ENCODE measurements around the gene ADAM8.

ADAM8 gene

DNA sequence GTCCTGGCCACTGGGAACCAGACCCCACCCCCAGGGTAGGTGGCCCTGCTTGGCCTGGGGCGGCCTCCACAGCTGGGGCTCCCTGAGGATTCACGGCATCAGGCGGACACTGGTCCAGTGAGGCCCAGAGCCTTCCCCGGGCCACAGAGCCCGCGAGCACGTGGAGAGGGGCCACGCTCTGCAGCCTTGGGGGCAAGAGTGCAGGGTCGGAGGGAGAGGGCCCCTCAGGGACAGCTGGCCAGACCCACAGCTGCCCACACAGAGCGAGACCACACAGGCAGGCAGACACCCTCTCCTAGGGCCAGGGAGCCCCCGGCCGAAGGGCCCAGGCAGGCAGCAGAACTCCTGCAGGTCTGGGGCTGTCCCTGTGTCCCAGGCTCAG lies 28.3 kb downstream of the ADAM8 start:
- DNase-seq = no peak

DNA sequence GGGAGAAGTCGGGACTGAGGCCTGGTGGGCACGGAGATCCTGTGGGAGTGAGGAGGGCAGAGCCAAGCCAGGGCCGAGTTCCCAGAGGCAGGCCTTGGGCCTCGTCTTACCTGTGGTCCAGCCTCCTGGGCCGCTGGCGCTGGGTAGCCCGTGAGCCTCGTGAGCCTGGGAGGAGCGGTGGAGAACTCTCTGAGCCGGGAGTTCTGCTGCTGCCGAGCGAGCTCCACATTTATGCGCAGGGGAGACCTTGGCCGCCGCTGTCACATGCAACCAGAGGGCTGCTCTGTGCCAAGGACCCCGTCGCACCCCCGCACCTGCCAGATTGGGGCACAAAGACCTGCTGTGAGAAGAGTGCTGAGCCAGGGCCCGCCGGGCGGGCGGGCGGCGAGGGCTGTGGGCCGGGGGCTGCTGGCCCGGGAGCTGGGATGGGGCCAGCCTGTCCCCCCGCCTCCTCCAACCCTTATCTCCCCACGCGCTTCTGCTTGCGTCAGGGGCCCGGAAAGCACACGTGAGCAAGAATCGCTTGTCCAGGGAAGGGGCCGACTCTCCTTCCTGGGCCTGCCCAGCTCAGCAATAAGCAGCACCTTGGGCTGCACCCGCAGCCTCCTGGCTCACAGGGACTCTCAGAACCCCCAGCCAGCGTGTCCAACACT lies 28.9 kb downstream of the ADAM8 start:
- no peak for DNase-seq

DNA sequence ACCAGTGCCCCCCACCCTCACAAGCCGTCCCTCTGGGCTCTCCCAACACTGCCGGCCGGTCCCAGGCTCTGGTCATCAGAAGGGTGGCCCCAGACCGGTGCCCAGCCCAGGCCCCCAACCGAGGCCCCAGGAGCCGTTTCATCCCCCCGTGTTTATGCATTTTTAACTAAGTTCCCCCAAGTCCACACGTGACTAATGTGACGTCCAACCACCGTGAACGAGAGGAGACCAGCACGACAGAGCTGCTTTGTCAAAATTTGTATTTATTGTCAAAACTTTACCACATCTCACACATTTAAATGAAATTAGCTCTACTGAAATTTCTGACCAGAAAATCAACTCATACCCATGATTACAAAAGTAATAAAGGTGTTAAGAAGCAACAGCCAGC lies 30.4 kb downstream of the ADAM8 start:
- no peak for DNase-seq

DNA sequence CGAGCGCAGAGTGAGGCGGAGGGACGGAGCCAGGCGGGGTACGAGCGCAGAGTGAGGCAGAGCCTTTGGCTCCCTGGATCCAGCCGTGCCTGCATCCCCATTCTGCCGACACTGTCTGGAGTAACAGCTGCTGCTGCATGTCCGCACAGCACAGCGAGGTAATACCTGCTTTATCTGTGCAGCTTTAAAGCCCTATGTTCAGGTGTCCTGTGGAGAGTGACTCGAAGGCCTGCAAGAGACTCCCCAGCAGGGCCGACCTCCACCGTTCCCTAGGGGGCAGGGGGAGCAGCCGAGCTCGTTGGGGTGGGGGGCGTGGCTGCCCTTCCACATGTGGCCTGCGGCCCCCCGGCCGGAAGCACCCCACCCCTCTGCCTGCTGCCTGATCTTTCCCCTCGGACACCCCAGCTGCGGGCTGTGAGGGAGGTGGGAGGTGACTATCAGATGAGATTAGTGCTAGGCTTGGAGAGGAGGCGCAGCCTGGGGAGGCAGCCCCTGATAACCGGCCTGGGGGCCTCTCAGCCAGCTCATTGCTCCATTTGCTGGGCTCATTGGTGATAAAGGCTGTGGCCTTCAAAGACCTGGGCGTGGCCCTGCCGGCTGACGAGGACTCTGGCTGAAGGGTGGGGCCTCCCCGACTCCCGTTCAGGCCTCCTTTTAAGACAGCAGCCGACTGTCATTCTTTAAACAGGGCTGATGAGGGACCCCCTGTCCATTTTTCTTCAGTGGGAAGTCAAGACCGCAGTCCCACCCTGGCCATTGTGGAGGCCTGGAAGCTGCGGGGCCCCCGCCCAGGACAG lies 31.0 kb downstream of the ADAM8 start:
- DNase-seq = no peak

DNA sequence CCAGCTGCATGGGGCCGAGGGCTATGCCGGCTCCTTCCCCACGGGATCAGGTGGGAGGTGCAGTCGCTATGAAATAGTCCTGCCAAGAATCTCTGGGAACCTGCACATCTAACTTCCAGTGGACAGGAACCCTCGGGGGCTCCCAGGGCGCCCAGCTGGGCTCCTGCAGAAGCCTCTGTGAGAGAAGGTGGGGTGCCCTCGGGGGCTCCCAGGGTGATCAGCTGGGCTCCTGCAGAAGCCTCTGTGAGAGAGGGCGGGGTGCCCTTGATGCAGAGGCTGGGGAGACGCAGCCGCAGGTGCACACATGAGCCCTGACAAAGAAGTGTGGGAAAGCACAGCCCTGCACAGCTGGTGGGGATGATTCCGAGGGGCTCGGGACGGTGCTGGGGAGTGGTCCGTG lies 33.1 kb downstream of the ADAM8 start:
- DNase-seq = no peak

DNA sequence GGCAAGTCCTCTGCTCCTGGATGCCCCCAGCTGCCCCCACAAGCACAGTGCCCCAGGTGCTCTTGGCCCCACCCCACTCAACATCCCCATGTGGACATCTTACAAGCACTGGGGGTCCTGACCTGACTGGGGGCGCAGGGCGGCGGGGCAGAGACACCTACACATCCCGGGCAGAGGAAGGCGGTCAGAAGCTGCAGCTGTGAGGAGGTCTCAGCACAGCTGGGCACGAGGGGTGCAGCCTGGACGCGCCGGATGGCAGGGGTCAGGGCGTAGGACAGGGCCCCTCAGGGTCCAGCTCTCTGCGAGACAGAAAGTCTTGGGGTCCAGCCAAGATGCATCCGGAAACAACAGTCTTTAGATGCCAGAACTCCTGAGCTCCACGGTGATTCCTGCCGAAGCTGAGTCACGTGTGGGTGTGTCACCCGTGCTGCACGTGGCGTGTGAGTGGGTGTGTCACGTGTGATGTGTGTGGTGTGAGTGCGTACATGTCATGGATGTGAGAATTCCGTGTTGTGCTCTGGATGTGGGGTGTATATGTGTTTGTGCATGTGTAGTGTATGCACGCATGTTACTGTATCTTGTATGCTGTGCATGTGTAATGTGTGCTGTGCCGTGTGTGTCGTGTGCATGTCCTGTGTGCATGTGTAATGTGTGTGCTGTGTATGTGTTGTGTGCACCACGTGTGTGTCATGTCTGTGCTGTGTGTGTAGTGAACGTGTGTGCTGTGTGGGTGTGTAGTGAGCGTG lies 33.9 kb downstream of the ADAM8 start:
- DNase-seq = no peak

GRCh38 chr10:133241501-133242205 lies 35.0 kb downstream of the ADAM8 start:
- peak in 1 of 3 donors; percentile 30 for DNase-seq

DNA sequence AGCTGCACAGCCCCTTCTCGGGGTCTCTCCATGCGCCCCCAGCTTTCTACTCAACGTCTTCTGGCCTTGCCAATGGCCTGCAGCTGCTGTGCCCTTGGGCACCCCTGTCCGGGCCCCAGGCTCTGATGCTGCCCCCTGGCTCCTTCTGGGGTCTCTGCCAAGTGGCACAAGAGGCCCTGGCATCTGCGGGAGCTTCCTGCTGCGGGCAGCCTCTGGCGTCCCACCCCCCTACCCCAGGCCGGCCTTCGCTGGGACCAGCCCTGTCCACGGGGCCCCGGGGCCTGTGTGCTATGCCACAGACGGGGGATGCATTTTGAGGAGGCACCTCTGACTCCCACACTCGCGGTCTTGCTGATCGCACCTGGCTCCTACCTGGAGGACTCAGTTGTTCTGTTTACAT lies 36.7 kb downstream of the ADAM8 start:
- no peak for DNase-seq

DNA sequence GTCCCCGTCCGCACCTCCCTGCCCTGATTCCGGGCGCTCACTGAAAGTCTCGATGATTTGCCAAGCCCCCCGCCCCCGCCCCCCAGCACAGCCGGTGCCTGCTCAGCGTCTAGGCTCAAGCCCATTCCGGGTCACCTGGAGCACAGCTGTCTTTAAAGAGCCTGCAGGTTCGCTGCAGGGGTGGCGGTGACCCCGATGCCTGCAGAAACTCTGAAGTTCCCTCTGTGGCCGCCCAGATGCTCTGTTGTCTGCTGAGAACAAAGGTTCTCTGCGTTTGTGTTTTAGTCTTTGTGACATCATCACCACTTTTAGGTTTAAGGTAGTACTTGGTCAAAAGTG lies 38.2 kb downstream of the ADAM8 start:
- DNase-seq = no peak

- no peak for DNase-seq
Observed at GRCh38 chr10:133237588-133238465, 38.8 kb downstream of the ADAM8 start, which contains the start of gene VENTX. Gene VENTX, plus strand, starts transcription at chr10:133237855. Its CDS starts 60 bp downstream, at chr10:133237915.

DNA sequence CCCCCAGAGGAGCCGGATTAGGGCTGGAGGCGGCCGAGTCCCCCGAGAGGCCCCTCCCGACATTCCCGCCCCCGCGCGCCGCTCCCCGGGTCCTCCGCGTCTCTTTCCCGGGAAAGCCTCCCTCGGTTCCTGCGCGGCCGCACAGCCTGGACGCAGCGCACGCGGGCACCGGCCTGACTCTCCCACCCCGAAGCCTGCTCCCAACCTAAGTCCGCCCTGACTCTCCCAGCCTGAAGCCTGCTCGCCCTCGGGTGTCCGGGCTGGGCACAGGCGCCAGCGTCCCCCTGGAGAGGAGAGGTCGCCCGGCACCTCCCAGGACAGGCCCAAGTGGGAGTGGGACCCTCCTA lies 39.5 kb downstream of the ADAM8 start:
- DNase-seq = no peak

GRCh38 chr10:133236401-133237240 lies 40.0 kb downstream of the ADAM8 start:
- peak in 1 of 3 donors; percentile 48 for DNase-seq

- DNase-seq = peak; percentile 58 to 66 (median 64)
Observed at GRCh38 chr10:133235932-133236331, 40.7 kb downstream of the ADAM8 start.

- DNase-seq = peak in 1 of 3 donors; percentile 39
Observed at GRCh38 chr10:133235265-133235855, 41.3 kb downstream of the ADAM8 start.

DNA sequence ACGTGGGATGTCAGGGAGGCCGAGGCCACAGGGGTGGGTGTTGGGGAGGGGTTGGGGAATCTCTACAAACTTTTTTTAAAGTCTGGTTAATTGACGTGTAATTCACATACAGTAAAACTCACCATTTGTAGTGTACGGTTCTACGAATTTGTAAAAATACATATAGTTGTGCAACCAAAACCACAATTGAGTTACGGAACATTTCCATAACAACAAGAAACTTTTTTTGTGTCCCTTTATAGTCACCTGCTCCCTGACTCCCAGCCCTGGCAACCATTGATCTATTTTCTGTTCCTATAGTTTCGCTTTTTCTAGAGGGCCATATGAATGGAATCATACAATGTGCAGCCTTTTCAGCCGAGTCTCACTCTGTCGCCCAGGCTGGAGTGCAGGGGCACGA lies 41.9 kb downstream of the ADAM8 start:
- DNase-seq = peak in 1 of 3 donors; percentile 11

DNA sequence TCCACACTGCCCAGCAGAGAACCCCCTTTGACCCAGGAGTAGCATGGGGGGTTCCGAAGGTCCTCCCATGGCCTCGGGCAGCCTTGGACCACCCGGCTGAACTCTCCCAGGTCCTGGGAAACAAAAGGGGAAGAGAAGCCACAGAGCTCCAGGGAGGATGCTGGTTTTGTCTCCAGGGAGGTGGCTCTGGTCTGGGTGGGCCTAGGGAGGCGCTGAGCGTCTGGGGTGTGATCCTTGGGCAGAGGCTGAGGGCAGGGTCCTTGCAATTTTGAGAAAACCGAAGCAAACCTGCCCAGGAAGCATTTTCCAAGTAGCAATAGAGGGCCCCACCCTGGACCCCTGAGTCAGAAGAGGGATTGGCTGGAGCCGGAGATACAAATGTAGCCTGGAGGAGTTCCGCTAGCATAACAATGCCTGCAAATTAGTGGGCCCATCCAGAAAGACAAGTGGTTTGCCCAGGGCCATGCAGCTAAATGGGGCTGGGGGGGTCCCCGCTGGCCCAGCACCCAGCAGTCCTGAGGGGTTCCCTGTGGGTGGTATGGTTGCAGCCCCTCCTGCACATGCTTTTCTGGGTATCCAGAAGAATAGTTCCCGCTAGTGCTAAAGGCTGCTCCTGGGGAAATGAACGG lies 44.6 kb downstream of the ADAM8 start:
- no peak for DNase-seq

GRCh38 chr10:133231244-133231945 lies 45.3 kb downstream of the ADAM8 start:
- DNase-seq = no peak

GRCh38 chr10:133230387-133231195 lies 46.1 kb downstream of the ADAM8 start:
- peak; percentile 40 to 74 (median 62) for DNase-seq

DNA sequence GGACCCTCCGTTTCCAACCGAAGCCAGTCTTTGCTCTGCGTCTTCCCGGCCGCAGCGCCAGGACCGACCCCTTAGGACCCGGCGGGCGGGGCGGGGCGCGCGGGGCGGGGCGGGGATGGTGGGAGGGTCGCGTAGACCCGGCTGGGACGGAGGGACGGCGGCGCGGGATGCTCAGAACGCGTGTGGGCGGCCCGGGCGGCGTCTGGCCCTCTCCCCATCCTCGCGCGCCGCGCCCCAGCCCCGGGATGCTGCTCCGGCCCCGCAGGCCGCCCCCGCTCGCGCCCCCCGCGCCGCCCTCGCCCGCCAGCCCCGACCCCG lies 46.7 kb downstream of the ADAM8 start, which contains the start of gene UTF1:
TSS of gene UTF1 (plus strand) at position 174 of the 318 bp plus-strand sequence. CDS start at position 246, 72 bp downstream.
- no peak for DNase-seq

Measured in suppressor macrophage treated with lipopolysaccharide for 1 hour (primary cell).